ENCODE measurements around the gene RRP15.

The RRP15 gene

GRCh38 chr1:218344814-218345672 is 60.0 kb downstream of the RRP15 start, which contains the start of gene TGFB2:
Gene TGFB2 (plus strand): TSS chr1:218345336. CDS start chr1:218346702, 1,366 bp downstream.
- DNase-seq, result peak; percentile 49

- DNase-seq, result peak; percentile 79
Observed at GRCh38 chr1:218345673-218346390, 60.7 kb downstream of the RRP15 start.

DNA sequence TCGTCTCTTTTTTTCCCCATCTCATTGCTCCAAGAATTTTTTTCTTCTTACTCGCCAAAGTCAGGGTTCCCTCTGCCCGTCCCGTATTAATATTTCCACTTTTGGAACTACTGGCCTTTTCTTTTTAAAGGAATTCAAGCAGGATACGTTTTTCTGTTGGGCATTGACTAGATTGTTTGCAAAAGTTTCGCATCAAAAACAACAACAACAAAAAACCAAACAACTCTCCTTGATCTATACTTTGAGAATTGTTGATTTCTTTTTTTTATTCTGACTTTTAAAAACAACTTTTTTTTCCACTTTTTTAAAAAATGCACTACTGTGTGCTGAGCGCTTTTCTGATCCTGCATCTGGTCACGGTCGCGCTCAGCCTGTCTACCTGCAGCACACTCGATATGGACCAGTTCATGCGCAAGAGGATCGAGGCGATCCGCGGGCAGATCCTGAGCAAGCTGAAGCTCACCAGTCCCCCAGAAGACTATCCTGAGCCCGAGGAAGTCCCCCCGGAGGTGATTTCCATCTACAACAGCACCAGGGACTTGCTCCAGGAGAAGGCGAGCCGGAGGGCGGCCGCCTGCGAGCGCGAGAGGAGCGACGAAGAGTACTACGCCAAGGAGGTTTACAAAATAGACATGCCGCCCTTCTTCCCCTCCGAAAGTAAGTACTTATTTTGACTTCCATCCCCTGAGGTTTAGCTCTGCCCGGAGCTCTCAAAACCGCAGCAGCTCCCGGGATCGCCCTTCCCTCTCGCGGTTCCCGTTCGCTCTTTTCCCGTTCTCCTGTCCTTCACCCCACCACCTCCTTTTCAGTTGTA is 61.5 kb downstream of the RRP15 start:
- no peak for DNase-seq

DNA sequence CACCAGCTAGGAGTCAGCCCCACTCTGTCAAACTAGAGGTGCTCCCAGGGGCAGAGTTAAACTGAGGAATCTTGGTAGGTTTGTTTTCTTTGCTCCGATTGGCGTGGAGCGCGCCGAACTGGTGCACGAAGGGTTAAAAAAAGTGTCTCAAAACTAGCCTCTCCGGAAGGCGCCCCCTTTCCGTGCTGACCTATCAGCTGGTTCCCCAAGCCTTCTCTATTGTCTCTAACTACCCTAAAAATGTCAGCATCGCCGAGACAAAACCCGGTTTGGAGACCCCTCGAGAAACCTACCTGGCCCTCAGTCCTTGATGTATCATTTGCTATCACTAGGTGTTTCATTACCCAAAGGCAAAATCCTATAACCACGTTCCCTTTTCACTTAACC is 62.2 kb downstream of the RRP15 start:
- DNase-seq, result no peak

DNA sequence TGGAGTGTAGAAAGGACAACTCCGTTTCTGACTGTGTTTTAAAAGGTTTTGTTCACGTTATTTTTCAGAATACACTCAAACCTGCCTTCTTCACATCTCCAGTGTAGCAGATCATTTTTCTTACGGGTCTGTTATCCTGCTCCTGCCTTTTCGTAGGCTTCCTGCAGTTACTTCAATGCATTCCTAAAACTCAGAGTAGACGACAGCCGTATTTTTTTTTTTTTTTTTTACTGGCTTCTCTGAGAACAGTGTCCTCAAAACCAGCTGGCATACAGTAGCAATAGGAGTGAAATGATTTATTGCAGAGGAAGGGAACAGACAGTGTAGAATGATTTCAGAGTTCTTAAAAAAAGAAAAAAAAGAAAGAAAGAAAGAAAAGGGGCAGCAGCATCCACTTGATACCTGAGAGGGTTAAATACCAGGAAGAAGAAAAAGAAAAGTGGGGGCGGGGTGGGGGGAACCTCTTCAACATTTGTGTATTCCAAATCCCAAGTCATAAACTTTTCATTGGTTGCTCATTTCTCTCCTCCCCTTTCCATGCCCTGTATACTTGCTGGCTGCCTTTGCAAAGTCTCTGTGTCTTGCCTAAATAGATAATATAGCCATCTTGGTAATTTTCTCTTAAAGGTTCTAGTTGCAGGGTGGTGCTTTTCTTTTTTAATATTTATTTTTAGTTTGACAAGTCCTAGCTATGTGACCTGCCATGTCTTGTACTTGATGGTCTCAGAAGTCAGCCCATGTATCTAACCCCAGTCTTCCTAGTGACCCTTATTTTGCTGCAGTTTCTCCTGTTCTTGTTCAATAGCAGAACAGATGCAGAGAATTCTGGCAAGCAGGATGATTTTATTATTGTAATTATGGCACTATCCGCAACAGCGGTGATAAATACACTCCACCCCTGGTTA is 62.9 kb downstream of the RRP15 start:
- no peak for DNase-seq

- DNase-seq, result no peak
Observed at GRCh38 chr1:218348628-218349071, 63.6 kb downstream of the RRP15 start.

GRCh38 chr1:218349348-218350034 is 64.4 kb downstream of the RRP15 start:
- DNase-seq, result no peak

DNA sequence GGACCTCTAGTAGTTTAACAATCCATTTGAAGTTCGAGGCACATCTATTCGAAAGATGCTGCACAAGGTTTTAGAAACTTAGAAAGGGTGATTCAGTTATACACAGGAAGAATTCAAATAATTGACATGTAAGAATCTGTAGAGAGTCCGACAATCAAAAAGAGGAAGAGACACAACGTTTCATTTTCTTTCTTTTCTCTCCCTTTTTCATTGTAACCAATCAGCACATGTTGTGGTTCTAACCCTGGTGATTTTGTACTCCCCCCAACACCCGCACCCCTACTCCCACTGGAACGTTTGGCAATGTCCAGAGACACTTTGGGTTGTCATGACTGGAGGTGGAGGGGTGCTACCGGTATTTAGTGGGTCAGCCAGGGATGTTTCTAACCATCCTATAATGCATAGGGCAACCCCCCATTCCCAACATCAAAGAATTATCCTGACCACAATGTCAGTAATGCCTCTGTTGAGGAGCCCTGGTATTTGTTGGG is 65.0 kb downstream of the RRP15 start:
- DNase-seq, result no peak

- DNase-seq, result no peak
Observed at GRCh38 chr1:218350801-218351266, 65.7 kb downstream of the RRP15 start.

DNA sequence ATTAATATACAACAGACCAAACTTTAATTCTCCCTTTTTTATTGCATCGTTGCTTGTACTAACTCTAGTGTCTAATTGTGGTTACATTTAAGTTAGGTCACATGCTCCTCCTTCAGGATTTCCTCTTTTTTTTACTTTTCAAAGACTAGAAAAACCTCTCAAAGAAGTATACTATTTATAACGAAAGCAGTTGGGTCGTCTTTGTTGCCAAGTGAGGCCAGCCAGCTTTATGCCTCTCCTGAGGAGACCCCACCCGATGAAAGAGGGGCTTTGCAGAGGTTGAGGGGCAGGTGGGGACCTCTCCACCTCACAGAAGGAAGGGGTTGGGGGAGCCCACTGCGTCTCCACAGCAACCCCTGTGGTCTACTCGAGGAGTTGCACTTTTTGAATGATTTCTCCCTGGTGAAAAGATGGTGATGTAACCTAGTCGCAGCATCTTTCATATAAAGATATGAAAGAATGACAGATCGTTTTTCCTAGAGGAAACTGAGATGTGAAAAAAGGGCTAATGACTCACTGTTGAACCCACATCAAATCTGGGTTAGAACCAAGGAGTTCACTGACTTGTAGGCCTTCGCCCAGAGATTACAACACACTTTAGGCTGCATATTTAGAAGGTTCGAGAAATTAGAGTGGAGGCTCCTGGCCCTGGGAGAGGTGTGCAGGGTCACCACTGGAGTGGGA is 66.4 kb downstream of the RRP15 start:
- DNase-seq, result no peak

- DNase-seq, result no peak
Observed at GRCh38 chr1:218352075-218352438, 67.0 kb downstream of the RRP15 start.

DNA sequence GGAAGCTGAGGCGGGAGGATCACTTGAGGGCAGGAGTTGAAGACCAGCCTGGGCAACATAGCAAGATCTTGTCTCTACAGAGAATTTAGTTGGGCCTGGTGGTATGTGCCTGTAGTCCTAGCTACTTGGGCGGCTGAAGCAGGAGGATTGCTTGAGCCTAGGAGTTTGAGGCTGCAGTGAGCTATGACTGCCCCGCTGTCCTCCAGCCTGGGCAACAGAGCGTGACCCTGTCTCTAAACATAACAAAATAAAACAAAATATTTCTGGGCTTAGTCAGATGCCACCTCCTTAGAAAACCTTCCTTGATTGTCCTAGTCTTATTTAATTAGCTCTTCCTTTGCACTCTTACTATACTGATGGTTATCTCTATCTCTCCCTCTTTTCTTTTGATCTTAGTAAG is 68.6 kb downstream of the RRP15 start:
- DNase-seq, result no peak

GRCh38 chr1:218355278-218355677 is 70.2 kb downstream of the RRP15 start:
- no peak for DNase-seq

DNA sequence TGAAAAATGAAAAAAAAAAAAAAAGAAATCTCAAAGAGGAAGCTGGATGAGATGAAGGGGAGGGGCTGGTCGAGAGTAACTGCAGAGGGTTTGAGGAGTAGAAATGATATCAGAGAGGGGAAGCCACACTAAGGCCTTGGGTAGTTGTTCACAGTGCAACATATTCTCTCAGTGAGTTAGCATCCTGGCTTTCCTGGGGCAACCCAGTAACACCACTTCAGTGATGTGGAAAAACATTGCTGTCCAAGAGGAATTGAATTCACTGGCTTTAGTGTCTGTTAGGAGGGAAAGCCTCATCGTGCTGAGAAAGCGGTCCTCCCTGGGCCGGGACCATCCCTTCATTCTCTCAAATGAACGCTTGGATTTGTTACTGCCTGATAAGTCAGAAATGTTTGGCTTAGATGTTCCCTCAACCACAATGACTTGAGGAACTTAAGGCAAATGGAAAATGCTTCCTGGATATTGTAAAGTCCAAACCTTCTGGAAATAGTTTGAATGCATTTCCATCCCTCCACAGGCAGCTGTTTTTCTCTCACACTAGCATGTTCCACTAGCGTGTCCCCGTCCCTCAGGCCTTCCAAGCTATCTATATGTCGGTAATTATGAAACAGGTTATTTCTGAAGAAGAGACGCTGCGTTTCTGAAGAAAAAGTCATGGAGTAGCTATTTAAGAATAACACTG is 72.3 kb downstream of the RRP15 start:
- DNase-seq, result no peak

DNA sequence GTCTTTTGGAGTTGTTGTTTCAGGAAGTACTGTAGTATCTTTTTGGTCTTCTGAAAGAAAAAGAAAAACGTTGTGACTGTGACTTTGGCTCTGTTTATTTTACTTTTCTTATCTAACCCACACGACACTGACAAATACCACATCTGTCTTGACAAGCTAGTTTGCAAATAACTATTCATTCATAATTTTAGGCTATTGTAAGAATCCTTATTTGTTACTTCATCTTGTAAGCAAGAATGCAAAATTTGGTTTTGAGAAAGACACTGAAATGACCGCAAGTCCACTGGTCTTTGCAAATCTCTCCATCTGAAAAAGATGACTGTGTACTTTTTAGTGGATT is 72.8 kb downstream of the RRP15 start:
- DNase-seq, result no peak

- DNase-seq, result no peak
Observed at GRCh38 chr1:218361298-218362065, 76.4 kb downstream of the RRP15 start.

DNA sequence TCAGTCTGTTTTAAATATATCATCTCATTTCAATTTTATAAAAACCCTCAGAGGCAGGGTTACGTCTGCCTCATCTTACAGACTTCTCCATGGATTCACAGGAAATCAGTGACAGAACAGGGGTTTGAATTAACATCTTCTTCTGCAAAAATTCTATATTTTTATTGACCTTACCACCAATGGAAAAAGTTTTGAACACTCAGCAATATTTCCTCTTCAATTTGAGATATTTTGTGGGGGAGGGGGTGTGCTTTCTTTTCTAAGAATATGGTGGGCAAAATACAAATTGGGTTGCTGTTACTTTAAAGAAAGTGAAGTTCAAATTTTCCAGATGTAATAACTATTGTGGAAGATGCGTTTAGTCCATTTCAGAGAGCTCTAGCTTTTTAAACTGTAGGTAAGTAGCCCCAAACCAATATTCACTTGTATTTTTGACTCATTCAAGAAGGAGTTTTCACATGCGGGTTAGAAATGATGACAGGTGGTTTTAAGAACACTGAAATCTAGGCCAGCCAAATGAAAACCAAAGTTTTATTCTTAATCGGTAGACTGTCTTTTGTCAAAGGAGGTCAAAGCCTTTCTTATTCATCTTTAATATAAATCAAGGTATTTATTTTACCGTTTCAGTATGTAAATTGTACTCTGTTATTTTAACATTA is 77.5 kb downstream of the RRP15 start:
- DNase-seq, result no peak

DNA sequence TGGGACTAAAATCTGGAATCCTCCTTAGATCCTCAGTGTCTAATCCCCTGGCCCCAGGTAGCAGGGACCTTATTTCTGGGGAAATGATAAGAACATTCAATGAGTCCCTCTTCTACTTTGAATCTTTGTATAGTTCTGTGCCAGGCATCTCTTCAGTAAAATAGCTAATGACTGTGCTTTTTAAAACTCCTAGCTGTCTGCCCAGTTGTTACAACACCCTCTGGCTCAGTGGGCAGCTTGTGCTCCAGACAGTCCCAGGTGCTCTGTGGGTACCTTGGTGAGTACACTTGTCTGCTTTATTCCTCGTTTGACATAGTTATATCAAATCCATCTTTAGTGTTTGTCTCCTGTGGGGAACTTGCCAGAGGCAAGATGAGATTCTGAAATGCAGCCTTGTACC is 78.0 kb downstream of the RRP15 start:
- no peak for DNase-seq

Measured in NCI-H774 (cell line).